DMS53 treated with DMSO at 0.1 percent for 48 hours (cell line): ENCODE results near the gene BACE2.
A peak's percentile ranks its signal among the peaks of the same experiment; 100 is the strongest.
"Not testable (repeated sequence)": the region's sequence is repeated elsewhere in the genome, so short reads cannot be mapped to it uniquely, and the experiment has no call there.

Experiments
- DNase-seq: peaks from one replicate; lab custom pipeline; 2025; ENCODE audit not compliant: unreplicated experiment; lab: John Stamatoyannopoulos, UW

Gene BACE2

GRCh38 chr21:41182547-41182946 lies 14.6 kb downstream of the BACE2 start:
- no peak for DNase-seq

DNA sequence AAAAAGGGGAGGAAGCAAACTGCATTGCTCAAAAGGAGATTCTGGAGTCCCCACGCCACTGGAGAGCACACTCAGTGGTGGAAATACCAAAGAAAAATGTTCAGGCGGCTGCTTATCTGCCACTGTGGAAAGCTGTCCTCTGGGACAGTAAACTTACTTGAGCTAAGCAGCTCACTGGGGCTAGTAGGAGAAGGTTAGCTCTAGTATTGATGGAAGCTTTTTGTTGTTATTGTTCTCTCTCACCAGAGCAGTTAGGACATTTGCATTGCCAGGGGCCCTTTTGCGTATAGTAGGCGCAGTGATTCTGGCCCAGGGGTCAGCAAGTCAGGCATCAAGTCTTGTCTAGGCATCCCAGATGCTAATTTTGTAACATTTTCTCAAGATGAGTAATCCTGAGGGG lies 15.6 kb downstream of the BACE2 start:
- no peak for DNase-seq

DNA sequence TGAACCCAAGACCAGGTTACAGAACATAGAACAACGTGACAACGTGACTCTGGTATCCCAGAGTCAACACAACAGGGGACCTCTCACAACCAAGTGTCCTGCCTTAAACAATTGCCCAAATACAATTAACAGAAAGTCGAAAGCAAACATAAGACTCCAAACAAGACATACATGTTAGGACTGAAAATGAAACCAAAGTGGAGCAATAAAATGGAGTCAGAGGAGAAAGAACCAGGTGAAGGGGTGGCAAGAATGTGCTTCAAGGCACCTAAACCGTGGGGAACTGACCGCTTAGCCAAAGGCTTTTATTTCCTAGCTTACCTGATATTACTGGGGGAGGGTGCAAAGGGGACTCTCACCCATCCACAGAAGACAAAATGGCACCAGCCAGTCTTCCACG lies 17.8 kb downstream of the BACE2 start:
- DNase-seq = no peak

DNA sequence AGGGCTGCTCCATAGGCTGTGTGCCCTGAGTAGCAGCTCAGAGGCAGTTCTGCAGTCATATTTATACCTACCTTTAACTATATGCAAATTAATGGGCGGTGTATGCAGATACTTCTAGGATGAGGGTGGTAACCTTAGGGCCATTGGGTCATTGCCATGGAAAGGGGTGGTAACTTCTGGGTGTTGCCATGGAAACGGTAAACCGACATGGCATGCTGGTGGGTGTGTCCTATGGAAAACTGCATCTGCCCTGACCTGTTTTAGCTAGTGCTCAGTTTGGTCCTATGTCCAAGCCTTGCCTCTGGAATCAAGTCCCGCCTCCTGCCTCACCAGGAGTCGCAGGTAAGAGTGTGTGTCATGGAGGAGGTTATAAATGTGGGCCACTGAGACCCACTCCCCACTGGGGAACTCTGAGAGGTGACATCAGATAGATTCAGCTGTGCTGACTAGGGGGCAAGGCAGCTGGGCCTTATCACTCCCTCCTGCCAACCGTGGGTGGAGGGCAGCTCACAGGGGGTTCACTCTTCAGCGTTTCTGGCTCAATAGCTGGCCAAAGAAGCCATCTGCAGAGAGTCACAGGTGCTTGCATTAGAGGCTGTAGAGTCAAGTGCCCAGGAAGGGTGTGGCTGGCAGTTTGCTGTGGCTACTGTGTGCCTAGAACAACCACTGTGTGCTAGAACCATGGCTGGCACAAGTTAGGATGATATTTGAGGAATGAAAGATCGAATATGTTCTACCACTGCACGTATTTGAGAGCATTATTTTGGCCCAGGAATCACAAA lies 19.0 kb downstream of the BACE2 start:
- DNase-seq = no peak

DNA sequence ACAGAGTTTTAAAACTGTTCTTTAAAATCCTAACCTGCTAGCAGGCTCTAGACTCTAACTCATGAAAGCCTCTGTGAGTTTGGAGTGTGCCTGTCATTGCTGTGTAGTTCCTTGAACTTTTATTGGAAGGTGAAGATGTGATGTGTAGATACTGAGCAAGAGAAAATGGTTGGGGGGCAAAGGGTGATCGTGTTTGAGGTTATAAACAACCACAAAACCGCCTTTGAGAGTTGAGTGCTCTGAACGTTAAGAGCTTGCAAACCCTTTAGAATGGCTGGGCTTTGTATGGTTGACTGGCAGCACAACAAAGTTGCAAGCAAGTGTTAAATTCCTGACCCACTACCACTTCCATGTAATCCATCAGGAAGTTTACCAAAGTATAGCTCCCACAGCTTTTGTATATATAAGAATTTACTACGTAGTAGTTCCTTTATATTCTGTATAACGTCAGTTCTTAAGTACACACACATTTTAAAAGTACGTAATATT lies 19.6 kb downstream of the BACE2 start:
- DNase-seq = no peak

- no peak for DNase-seq
Measured at GRCh38 chr21:41188486-41189149, 20.7 kb downstream of the BACE2 start.

DNA sequence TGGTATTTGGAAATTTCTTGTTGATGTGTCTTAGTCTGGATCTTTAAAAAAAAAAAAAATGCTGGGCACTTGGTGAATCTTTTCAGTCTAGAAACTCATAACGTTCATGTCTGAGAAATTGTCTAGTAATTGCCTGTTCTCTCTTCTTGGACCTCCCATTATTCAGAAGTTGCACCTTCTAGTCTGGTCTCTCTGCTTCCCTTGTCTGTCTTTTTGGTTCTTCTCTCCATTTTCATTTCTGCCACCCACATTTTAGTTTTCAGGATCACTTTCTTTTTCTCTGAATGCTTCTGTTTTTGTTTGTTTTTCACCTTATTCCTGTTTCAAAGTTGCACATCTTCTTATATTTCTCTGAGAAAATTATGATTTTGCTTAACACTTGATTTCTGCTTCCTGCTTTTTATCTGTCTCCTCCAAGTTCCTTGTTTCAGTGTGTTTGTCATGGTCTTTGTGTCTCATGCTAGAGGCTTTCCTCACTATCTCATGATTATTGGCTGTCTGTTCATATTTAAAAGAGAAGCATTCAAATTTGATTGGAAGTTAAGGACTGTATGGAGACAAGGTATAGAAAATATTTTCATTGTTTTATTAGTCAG lies 21.3 kb downstream of the BACE2 start:
- DNase-seq = no peak

DNA sequence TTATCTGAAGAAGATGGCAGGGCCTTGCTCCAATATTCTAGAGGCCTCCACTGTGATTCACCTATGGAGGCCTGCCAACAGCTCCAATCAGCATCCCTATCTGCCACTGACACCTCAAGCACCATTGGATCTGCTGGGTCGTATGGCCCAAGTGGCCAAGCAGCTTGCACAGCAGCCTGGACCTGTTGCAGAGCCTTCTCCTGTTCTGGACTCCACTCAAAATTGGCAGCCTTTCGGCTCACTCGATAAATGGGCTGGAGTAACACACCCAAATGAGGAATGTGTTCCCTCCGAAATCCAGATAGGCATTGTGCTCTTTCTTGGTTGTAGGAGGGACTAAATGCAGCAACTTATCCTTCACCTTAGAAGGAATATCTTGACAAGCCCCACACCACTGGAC lies 24.6 kb downstream of the BACE2 start:
- not testable (repeated sequence) for DNase-seq

GRCh38 chr21:41195311-41195710 lies 27.4 kb downstream of the BACE2 start:
- DNase-seq = no peak

GRCh38 chr21:41196993-41197392 lies 29.0 kb downstream of the BACE2 start:
- DNase-seq = no peak

- no peak for DNase-seq
Measured at GRCh38 chr21:41197582-41197981, 29.6 kb downstream of the BACE2 start.

- DNase-seq = not testable (repeated sequence)
Measured at GRCh38 chr21:41198647-41199046, 30.7 kb downstream of the BACE2 start.

GRCh38 chr21:41199123-41199522 lies 31.2 kb downstream of the BACE2 start:
- no peak for DNase-seq

DNA sequence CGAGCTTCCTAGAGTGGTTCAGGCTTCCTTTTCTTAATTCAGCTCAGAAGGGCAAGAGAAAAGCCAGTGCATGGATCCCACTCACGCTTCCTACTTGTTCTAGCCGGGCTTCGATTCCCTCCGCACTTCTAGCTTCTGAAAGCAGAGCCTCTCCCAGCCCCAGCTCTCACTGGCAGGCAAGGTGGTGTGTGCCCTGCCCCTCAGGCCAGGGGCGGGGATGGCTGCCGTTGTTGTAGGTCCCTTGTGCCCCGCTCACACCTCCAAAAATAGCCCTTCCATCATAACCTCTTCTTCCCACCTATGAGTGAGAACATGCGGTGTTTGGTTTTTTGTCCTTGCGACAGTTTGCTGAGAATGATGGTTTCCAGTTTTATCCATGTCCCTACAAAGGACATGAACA lies 31.6 kb downstream of the BACE2 start:
- DNase-seq = no peak

DNA sequence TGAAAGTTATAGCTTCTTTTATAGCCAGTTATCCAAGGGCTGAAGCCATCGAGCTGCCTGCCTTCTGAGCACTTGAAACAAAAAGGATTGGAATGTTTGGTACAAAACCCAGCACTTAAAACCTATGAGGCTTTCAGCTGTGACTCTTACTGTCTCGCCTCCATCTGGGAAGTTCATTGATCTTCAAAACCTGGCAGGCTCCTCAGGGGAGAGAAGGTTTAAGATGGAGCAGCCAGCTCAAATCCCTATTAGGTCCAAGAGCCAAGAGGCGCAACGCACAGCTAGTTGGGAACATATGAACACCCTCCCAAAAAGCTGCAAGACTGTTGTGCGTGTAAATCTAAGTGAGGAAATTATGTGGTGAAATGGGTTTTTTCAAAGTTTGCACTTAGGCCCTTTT lies 33.4 kb downstream of the BACE2 start:
- no peak for DNase-seq

GRCh38 chr21:41204736-41205135 lies 36.8 kb downstream of the BACE2 start:
- DNase-seq = no peak

GRCh38 chr21:41207401-41208375 lies 39.7 kb downstream of the BACE2 start:
- peak; percentile 8 for DNase-seq

- DNase-seq = no peak
Measured at GRCh38 chr21:41208376-41208763, 40.4 kb downstream of the BACE2 start.

DNA sequence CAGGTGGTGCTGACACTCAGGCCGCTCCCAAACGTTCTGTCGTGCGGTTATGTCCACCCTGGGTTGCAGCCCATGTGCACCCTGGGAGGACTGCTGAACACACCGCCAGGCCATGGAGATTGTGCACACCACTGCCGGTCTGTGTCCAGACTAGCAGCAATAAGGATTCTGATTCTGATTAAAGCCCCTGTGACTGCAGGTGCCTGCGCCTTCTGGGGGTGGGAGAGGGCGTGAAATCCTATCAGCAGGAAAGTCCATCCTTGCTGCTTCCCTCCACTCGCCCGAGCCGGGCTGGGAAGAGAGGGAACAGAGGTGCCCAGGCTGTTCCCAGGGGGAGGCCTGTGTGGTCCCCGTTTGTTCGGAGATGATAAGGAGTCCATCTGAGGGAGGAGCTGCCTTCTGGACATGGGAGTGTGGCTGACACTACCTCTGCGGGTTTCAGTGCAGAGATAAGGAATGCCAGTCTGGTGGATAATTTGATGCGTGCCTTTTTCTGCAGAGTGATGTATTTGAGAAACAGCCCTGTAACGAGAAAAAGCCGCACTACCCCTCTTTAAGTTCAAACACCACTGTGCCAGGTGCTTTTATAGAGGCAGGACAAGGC lies 41.2 kb downstream of the BACE2 start:
- no peak for DNase-seq

DNA sequence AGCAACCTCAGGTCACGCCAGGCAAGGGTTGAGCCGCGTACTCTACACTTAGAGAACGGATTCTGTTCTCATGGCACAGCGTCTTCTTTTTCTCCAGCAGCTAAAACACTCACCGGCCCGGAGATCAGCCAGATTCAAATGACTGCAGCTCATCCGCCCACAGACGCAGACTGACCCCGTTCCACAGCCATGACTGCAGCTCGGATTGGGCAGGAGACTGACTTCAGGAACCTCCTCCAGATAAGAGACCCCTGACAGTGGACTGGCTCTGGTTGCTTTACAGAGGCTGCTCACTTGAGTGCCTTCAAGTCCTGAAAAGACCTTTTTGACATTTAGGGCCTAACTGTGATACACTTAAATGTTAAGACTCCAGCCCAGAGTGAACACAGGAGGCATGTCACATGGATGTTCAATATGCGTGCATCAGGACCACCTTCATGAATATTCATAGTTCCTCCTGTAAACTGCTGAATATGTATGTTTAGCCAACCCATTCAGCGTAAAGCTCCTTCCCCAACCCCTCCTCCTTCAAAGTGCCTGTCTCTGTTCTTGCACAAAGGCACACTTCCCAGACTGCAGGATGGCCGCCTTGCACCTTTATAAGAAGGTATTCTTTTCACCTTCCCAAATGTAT lies 42.6 kb downstream of the BACE2 start:
- DNase-seq = no peak
